AG09319 (cell line): ENCODE measurements around the gene TREML4.
"Not testable (repeated sequence)": the region's sequence is repeated elsewhere in the genome, so short reads cannot be mapped to it uniquely, and the experiment has no call there.

ENCODE experiments used
- DNase-seq: peaks from one replicate; pipeline ENCODE4 v3.0.0-alpha.2; 2010; ENCODE audit warnings: low read depth; ENCODE audit errors: extremely low read depth
- TF ChIP-seq, protein P1 (sequence below): IDR thresholded peaks from 2 replicates; pipeline ENCODE4 v1.5.1; 2011; ENCODE audit warnings: low read depth, mild to moderate bottlenecking, inconsistent platforms, low read length, moderate library complexity

TREML4 gene

DNA sequence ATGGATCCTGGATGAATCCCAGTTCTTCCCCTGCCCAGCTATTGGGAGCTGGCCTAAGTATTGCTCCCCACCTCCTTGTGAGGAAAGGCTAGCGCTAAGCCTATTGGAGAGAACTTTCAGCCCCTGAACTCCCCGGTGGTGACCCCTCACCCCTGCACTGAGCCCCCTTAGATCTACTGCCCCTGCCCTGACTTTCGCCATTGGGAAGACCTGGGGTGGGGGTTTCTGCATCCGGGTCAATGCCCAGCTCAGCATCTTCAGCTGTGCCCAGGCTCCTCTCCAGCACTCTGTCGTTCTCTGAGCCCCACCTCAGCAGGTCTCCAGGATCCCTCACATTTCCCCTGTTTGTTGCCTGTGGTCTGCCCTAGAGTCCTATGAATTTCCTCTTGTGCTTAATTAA is 9.0 kb downstream of the TREML4 start:
- TF ChIP-seq, protein P1, sequence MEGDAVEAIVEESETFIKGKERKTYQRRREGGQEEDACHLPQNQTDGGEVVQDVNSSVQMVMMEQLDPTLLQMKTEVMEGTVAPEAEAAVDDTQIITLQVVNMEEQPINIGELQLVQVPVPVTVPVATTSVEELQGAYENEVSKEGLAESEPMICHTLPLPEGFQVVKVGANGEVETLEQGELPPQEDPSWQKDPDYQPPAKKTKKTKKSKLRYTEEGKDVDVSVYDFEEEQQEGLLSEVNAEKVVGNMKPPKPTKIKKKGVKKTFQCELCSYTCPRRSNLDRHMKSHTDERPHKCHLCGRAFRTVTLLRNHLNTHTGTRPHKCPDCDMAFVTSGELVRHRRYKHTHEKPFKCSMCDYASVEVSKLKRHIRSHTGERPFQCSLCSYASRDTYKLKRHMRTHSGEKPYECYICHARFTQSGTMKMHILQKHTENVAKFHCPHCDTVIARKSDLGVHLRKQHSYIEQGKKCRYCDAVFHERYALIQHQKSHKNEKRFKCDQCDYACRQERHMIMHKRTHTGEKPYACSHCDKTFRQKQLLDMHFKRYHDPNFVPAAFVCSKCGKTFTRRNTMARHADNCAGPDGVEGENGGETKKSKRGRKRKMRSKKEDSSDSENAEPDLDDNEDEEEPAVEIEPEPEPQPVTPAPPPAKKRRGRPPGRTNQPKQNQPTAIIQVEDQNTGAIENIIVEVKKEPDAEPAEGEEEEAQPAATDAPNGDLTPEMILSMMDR, result no peak
- no peak for DNase-seq

DNA sequence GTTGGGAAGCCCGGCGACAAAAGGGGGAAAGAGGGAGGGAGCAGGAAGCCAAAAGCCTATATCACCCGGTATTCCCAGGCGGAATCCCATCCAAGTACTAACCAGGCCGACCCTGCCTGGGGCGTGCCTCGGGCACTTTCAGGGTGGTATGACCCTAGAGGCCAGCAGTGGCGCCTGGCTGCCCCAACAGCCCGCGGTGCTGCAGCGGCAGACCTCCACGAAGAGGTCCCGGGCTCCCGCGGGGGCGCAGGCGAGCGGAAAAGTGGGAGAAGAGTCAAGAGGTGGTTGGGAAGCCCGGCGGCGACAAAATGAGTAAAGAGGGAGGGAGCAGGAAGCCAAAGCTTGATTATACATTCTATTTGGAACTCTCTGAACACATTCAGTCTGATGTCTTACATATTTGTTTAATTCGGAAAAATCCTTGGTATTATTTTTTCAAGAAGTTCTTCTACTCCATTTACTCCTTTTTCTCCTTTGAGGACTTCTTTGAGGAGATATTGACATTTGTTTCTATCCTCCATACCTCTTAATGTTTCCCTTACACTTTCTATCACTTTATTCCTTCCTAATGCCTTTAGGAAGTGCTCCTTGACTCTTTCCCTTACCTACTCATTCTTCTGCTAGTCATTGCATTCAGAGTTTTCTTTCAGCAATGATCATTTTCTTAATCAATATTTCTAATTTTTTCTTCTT is 11.5 kb downstream of the TREML4 start:
- no peak for DNase-seq
- TF ChIP-seq, protein P1, result no peak

DNA sequence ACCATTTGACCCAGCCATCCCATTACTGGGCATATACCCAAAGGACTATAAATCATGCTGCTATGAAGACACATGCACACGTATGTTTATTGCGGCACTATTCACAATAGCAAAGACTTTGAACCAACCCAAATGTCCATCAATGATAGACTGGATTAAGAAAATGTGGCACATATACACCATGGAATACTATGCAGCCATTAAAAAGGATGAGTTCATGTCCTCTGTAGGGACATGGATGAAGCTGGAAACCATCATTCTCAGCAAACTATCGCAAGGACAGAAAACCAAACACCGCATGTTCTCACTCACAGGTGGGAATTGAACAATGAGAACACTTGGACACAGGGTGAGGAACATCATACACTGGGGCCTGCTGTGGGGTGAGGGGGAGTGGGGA is 18.4 kb downstream of the TREML4 start:
- DNase-seq, result not testable (repeated sequence)

DNA sequence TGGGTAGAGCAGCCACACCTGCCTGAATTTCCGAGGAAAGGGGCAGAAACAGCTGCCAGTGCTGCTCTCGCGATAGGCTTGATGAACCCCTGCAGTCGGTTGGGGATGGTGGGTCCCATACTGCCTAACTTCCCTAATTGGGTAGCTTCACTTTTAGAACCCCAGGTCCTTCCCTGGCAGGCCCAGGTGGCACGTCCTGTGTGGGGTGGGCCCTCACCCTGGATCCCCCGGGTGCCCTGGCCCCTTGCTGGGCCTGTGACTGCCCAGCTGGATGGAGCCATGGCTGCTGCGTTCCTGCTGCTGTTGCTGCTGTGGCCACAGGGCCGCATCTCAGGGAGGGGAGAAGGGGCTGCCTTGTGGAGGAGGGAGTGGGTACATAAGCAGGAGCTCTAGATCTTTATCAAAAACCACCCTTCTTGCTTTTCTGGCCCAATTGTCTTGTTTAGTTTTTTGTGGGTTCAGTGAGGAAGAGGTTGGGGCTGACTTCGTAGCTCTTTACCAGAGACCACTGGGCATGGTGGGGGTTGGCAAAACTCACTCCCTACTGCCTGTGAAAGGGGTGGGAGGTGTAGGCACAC is 19.2 kb downstream of the TREML4 start:
- TF ChIP-seq, protein P1, result no peak
- DNase-seq, result no peak

DNA sequence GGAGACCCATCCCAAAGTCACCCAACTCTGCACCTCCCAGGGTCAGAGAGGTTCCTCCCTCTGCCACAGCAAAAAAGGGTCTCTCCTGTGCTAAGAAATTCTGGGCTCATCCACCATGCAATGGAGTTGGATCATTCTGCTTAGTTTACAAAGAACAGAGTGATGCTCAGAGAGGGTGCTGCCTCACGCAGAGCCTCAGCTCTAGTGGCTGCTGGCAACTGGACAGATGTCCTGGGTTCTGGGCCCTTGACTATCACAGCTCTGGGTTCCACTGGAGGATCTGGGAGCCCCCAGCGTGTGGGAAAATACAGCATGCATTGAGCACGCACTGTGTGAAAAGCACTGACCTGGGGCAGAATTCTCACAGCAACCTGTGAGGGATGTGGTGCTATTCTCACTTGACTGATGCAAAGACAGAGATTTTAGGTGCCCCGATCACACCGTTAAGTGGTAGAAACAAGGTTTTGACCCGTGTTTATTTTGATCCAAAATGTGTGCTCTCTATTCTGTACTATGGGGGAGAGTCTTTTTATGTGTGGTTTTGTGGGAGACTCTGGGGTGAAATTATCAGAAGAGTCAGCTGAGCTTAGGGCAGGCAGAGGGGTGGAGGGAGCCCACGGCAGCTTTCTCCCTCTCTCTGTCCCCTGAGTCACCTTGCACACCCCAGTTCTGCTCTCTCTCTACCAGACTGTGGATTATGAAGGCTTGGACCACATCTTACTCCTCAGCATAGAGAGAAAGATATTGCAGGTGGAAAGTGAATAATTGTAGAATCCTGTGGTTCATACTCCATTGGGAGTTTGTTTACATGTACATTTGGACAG is 19.9 kb downstream of the TREML4 start:
- TF ChIP-seq, protein P1, result no peak
- DNase-seq, result no peak

DNA sequence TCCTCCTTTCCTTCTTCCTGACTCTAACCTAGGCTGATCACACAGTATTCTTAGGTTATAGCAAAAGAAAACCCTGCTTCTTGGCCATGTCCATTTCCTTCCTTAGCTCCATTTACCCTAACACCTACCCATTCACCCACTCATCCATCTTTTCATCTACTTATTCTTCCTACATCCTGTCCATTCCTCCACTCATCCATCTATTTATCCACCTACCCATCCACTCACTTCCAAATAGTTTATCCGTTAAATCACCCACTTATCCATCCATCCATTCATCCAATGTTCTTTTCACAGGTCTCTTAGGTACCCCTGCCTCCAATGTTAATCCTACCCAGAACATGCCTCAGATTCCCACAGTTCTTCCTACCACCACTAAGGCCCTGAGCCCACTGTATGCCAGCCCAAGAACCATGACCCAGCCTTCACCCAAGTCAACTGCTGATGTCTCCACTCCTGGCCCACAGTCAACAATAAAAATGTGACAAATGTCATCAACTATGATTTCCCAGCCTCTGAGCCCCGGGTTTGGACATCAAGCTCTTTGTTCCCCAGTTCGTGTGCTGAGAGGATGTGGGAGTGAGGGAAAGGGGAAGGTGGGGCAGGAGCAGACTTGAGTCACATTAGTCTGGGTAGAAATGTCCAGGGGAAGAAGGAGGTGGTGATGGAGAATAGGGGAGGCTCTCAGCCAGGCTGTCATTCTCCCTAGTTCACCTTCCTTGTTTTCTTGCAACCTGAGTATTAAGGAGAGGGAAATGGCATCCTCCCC is 24.4 kb downstream of the TREML4 start:
- TF ChIP-seq, protein P1, result no peak
- no peak for DNase-seq

DNA sequence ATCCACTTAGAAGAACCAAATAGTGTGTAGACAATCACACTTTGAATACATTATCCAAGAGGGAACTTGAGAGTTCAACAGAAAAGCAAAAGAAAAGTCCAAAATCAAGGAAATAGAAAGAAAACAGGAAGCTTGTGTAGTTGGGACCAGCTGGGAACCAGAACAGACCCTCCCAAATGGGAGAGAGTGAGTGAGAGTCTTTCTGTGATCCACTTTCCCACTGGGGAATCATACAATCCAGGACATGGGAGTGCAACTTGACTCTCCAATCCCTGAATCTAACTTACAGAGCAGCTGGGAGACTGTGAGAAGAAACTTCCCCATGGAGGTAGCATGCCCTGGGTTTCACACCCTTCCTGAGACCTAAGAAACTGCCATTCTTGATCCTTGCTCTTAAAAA is 27.0 kb downstream of the TREML4 start:
- TF ChIP-seq, protein P1, result no peak
- no peak for DNase-seq
